ENCODE data around the gene RCL1.

- TF ChIP-seq ESRRG (CRISPR knock-in tag; IDR thresholded peaks at IDR 0.05) (no peak), ZC3H10 (CRISPR knock-in tag; IDR thresholded peaks at IDR 0.05) (no peak), TCF4 (CRISPR knock-in tag; IDR thresholded peaks at IDR 0.05; ENCODE audit: borderline replicate concordance) (no peak), ZFP3 (CRISPR knock-in tag; IDR thresholded peaks at IDR 0.05) (no peak), PPARA (CRISPR knock-in tag; IDR thresholded peaks at IDR 0.05; ENCODE audit: borderline replicate concordance) (no peak), PATZ1 (CRISPR knock-in tag; IDR thresholded peaks at IDR 0.05; ENCODE audit: borderline replicate concordance) (no peak), OSR1 (CRISPR knock-in tag; IDR thresholded peaks at IDR 0.05) (no peak), SNAI2 (CRISPR knock-in tag; IDR thresholded peaks at IDR 0.05) (no peak), RARB (CRISPR knock-in tag; IDR thresholded peaks at IDR 0.05) (no peak), POU6F1 (CRISPR knock-in tag; IDR thresholded peaks at IDR 0.05; ENCODE audit: borderline replicate concordance, low read depth) (no peak), ZNF8 (CRISPR knock-in tag; IDR thresholded peaks at IDR 0.05) (no peak)
- TF ChIP-seq, protein P1, sequence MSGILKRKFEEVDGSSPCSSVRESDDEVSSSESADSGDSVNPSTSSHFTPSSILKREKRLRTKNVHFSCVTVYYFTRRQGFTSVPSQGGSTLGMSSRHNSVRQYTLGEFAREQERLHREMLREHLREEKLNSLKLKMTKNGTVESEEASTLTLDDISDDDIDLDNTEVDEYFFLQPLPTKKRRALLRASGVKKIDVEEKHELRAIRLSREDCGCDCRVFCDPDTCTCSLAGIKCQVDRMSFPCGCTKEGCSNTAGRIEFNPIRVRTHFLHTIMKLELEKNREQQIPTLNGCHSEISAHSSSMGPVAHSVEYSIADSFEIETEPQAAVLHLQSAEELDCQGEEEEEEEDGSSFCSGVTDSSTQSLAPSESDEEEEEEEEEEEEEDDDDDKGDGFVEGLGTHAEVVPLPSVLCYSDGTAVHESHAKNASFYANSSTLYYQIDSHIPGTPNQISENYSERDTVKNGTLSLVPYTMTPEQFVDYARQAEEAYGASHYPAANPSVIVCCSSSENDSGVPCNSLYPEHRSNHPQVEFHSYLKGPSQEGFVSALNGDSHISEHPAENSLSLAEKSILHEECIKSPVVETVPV (CRISPR knock-in tag; IDR thresholded peaks at IDR 0.05), result no peak
Measured at GRCh38 chr9:4771788-4772187, 21.0 kb upstream of the RCL1 start.
